ENCODE data around the gene DDX27.
"Not testable (repeated sequence)": the region's sequence is repeated elsewhere in the genome, so short reads cannot be mapped to it uniquely, and the experiment has no call there.

Gene DDX27

DNA sequence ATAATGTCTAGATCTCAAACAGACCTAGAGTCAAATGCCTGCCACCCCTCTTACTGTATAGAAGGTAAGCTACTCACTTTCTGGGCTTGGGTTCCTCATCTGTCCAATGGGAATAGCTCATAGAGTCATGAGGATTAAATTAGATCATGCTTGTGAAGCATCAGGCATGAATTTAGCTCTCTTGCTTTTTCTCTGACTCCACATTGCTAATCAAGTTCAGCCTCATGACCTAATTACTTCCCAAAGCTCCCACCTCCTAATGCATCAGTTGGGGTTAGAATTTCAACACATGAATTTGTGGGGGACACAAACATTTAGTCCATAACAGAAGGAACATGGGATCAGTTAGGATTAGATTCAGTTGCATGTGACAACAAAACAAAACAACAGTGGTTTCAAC is 4.6 kb upstream of the DDX27 start:
- Histone ChIP-seq H3K4me1 (peaks cover 0 to 8% (median 2%) of the 10 kb centered on the region in 4 donors), H3K4me3 (no peak overlapping the region), H3K27me3 (no peaks in the 10 kb centered on the region), H3K27ac (no peak overlapping the region), H3K9me3 (no peaks in the 10 kb centered on the region), H3K36me3 (no peaks in the 10 kb centered on the region)
- DNase-seq, result no peak
- intact Hi-C loops (cut with DNase I; ENCODE audit: low total_unique reads), result no loop called here
- TF ChIP-seq, protein P1, sequence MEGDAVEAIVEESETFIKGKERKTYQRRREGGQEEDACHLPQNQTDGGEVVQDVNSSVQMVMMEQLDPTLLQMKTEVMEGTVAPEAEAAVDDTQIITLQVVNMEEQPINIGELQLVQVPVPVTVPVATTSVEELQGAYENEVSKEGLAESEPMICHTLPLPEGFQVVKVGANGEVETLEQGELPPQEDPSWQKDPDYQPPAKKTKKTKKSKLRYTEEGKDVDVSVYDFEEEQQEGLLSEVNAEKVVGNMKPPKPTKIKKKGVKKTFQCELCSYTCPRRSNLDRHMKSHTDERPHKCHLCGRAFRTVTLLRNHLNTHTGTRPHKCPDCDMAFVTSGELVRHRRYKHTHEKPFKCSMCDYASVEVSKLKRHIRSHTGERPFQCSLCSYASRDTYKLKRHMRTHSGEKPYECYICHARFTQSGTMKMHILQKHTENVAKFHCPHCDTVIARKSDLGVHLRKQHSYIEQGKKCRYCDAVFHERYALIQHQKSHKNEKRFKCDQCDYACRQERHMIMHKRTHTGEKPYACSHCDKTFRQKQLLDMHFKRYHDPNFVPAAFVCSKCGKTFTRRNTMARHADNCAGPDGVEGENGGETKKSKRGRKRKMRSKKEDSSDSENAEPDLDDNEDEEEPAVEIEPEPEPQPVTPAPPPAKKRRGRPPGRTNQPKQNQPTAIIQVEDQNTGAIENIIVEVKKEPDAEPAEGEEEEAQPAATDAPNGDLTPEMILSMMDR (IDR thresholded peaks at IDR 0.05), result no peak

DNA sequence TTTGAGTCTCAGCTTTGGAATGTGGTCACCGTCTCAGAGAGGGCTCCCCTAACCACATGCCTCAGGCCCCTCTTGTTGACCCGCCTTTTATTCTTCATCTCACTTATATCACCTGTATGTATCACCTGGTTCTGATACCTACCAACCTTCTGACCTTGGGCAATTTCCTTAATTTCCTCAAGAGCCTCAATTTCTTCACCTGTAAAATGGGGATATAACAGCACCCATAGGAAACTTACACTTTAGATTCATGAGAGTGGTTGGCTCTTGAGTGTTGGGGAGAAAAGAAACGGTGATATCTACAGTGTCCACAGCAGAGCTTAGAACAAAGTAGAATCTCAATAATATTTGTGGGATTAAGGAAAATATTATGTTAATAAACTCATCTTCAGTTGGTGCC is 4.0 kb upstream of the DDX27 start:
- TF ChIP-seq, protein P1 (IDR thresholded peaks at IDR 0.05), result no peak
- H3K27ac ChIP-seq, result no peak overlapping the region
- no peak for DNase-seq
- no peaks in the 10 kb centered on the region for H3K9me3 ChIP-seq
- H3K27me3 ChIP-seq, result no peaks in the 10 kb centered on the region
- intact Hi-C loops (cut with DNase I; ENCODE audit: low total_unique reads), result no loop called here
- H3K4me3 ChIP-seq, result no peak overlapping the region
- no peaks in the 10 kb centered on the region for H3K36me3 ChIP-seq
- H3K4me1 ChIP-seq, result peaks cover 0 to 12% (median 6%) of the 10 kb centered on the region in 4 donors

DNA sequence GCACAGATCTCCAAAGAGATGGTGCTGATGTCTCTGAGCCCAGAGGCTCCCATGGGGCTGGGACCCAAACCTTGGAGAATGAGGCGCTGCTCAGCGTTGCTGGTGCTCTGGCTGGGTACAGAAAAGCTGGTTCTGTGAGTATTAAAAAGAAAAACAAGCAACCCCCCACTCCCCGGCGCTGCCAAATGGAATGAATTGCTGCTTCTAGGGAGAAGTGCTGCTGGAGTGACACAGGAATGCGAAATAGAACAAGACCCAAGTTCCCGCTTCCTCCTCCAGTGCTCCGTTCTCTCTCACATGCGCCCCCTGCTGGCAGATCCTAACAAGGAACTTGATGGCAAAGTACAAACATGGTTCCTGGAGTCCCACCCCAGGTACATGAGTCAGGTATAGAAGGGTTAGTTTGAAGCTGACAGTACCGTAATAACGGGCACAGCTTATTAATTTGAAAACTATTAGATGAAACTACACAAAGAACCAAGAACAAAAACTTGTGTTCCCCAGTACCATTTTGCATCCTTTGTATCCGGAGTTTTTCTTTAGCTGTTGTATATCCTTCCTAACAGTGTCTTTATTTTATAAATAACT is 2.1 kb upstream of the DDX27 start:
- peak; percentile 94 to 97 for DNase-seq
- TF ChIP-seq, protein P1 (IDR thresholded peaks at IDR 0.05), result peak; percentile 83 to 93
- Histone ChIP-seq H3K27me3 (no peaks in the 10 kb centered on the region), H3K4me3 (no peak overlapping the region), H3K9me3 (no peaks in the 10 kb centered on the region), H3K36me3 (peaks cover 2 to 12% (median 5%) of the 10 kb centered on the region in 3 donors), H3K4me1 (peaks cover 0 to 20% (median 15%) of the 10 kb centered on the region in 4 donors), H3K27ac (peak overlapping the region in 1 of 2 donors; percentile 40)
- intact Hi-C loops (cut with DNase I; ENCODE audit: low total_unique reads), result loop anchor here (2.0 kb wide), 1 partner anchor 84 kb away; no protein-coding TSS in a partner anchor

DNA sequence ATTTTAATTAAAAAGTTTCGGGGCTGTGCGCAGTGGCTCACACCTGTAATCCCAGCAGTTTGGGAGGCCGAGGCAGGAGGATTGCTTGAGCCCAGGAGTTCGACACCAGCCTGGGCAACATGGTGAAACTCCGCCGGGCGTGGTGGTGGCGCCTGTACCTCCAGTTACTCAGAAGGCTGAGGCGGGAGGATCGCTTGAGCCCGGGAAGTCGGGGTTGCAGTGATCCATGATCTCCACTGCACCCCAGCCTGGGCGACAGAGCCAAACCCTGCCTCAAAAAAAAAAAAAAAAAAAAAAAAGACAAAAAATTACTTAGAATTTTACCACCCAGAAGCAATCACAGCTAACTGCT is 501 bp upstream of the DDX27 start:
- Histone ChIP-seq H3K27ac (peak overlapping the region; percentile 11 to 85), H3K4me3 (peak overlapping the region; percentile 71 to 74), H3K36me3 (peaks cover 18 to 29% (median 22%) of the 10 kb centered on the region in 3 donors), H3K4me1 (peaks cover 0 to 20% (median 15%) of the 10 kb centered on the region in 4 donors)
- intact Hi-C loops (cut with DNase I; ENCODE audit: low total_unique reads); H3K9me3 ChIP-seq; H3K27me3 ChIP-seq: not testable (repeated sequence)
- DNase-seq, result peak in 1 of 2 donors; percentile 68

DNA sequence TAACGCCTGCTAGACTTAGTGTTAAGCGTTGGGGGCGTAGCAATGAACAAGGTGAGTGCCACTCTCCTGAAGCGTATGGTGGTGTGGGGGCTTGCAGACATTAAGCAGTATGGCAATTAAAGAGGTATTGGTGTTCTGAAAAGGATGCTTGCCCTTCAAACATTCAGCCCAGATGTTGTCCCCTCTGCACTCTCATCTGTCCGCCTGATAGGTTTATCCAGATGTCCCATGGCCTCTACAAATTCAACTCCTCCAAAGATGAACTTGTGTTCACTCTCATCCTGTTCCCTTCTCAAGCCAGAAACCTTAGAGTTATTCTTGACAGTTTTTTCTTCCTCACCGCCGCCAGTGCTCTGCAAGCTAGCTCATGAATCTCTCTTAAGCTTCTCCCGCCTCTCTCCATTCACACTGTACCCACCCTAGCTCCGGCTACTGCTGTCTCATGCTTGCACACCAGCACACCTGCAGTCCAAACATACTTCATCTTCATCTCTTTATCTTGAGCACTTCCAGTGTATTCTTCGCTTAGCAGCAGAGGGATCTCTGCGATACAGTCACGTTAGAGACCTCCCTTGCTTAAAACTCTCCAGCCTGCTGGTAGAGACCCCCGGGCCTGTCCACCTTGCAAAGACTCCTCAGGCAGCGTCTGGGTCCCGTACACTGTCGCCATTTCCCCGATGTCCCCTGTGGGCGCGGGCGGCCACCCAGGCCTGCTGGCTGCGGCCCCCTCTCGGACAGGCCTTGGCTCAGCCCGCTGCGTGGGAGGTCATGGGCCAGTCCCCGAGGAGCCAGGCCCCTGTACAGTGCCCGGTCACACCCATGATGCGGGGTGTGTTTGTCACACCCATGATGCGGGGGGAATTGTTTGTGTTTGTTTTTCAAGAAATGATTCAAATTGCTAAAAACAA is 962 bp downstream of the DDX27 start:
- Histone ChIP-seq H3K4me3 (peak overlapping the region; percentile 71 to 74), H3K9me3 (no peaks in the 10 kb centered on the region), H3K27ac (peak overlapping the region; percentile 85), H3K36me3 (peaks cover 33 to 43% (median 36%) of the 10 kb centered on the region in 3 donors), H3K4me1 (peaks cover 0 to 20% (median 15%) of the 10 kb centered on the region in 4 donors), H3K27me3 (no peaks in the 10 kb centered on the region)
- no peak for DNase-seq
- intact Hi-C loops (cut with DNase I; ENCODE audit: low total_unique reads), result no loop called here
- TF ChIP-seq, protein P1 (IDR thresholded peaks at IDR 0.05), result no peak

DNA sequence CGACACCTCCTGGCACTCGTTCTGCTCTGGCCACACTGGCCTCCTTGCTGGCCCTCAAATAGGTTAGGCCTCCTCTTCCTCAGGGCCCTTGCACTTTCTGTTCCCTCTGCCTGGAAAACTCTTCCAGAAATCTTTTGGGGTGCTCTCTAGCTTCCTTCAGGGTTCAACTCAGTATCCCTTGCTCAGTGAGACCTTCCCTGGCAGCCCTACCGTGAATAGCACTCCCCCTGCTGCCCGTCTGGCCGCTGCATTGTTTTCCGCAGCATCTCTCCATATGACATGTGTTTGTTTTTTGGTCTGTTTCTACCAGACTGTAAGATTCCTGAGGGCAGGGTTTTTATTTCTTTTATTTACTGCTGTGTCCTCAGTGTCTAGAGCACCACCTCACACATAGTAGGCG is 6.7 kb downstream of the DDX27 start:
- intact Hi-C loops (cut with DNase I; ENCODE audit: low total_unique reads), result no loop called here
- Histone ChIP-seq H3K4me3 (no peak overlapping the region), H3K36me3 (peaks cover 76 to 98% (median 84%) of the 10 kb centered on the region in 3 donors), H3K27me3 (no peaks in the 10 kb centered on the region), H3K9me3 (no peaks in the 10 kb centered on the region), H3K4me1 (peaks cover 0 to 4% (median under 1%) of the 10 kb centered on the region in 4 donors), H3K27ac (no peak overlapping the region)
- DNase-seq, result no peak
- TF ChIP-seq, protein P1 (IDR thresholded peaks at IDR 0.05), result no peak
